Prostate gland (tissue), 2 donors: Measurements from ENCODE around the gene C1QC. TPM values are rescaled to one million over a fixed set of nuclear protein-coding genes. Genes with fewer than 3 reads are reported as not detected.

Experiments
- DNase-seq: peaks from one replicate; pipeline ENCODE4 v3.0.0-alpha.2; 2019; ENCODE audit warnings: low spot score
- H3K27ac ChIP-seq, 2 donors: fragments of 200-600 bp; sonication (generic); 2 replicates each; pipeline ENCODE4 v1.5.1; 2017 to 2019
- H3K27me3 ChIP-seq: fragments of 200-600 bp; sonication (generic); replicated peaks from 2 replicates; pipeline ENCODE4 v1.5.1; 2019; ENCODE audit not compliant: insufficient read depth
- H3K36me3 ChIP-seq, 2 donors: fragments of 200-600 bp; sonication (generic); 1 replicate in 1 of 2; 2 replicates in 1 of 2; pipeline versions ENCODE4 v1.5.1 to v1.8.1; 2017 to 2019
- H3K4me1 ChIP-seq: fragments of 200-600 bp; sonication (generic); replicated peaks from 2 replicates; pipeline ENCODE4 v1.5.1; 2019
- H3K4me3 ChIP-seq, 2 donors: fragments of 200-600 bp; sonication (generic); 2 replicates each; pipeline ENCODE4 v1.5.1; 2017 to 2019
- H3K9me3 ChIP-seq: fragments of 200-600 bp; sonication (generic); 2 replicates; pipeline ENCODE4 v1.5.1; 2017
- POLR2A ChIP-seq: fragments of 450-650 bp; IDR thresholded peaks from one replicate; pipeline ENCODE4 v1.6.1; 2016; ENCODE audit warnings: antibody characterized with exemption, mild to moderate bottlenecking
- POLR2AphosphoS5 ChIP-seq: sonication (generic); formaldehyde crosslinking; IDR thresholded peaks from one replicate; pipeline ENCODE4 v1.6.1; 2017; ENCODE audit warnings: antibody characterized with exemption
- WGBS: methylation state at CpG from one replicate; pipeline ENCODE4 v1.1.5; 2018; 5-methylcytosine and 5-hydroxymethylcytosine counted together
- intact Hi-C: fragments of 100-400 bp; cut with DNase I; formaldehyde crosslinking; loops from one replicate; pipeline ENCODE4 v1.14.2; 2022
- total RNA-seq, 2 donors: library from RNA; depleted of rRNA; stranded (reverse); fragments of >200 nt; gene quantifications; one replicate each; pipeline ENCODE4 v1.1.0, GENCODE V29; 2016
- TF ChIP-seq, protein P1 (sequence below), 4 experiments: fragments of 200-600 bp in 2 of 4; fragments of 450-650 bp in 2 of 4; sonication (generic) in 2 of 4; IDR thresholded peaks; 1 replicate in 3 of 4; 2 replicates in 1 of 4; pipeline ENCODE4 v1.5.1; 2016 to 2019; ENCODE audit warnings: antibody characterized with exemption in 4 of 4, mild to moderate bottlenecking in 2 of 4, moderate library complexity in 2 of 4

Gene C1QC
- total RNA-seq, 2 donors from 2014 or later = 54.8 to 76.9 TPM

DNA sequence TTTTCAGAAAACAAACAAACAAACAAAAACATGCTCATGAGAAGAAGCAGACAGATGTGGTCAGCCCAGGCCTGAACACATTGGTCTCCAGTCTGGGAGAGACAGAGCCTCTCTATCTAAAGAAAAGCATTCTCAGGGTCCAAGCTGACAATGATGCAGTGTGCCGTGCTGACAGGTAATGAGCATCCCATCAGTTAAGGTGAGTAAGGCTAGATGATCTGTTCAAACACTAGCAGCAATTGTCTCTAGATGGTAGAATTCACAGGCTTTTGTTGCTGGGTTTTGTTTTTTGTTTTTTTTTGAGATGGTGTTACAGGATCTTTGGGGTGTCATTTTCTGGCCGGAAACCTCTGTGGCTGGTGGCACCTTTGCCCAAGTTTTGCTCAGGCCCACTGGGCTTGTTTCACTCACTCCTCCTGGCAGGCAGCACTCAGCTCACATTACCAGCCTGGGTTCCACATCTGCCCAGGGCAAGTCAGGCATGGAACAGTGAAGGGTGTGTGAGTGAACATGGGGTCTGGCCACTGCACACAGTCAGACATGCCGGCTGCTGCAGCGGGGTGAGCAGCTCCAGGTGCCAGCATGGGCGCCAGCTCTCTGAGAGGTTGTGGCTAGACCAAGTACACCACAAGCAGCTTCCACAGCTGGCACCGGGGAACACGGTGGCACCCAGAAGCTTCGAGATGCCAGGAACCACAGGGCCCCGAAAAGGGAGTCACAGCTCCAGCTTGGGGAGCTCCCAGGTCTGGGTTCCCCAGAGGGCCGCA lies 9.6 kb upstream of the C1QC start:
- intact Hi-C loops = no loop called here
- no peaks in the 10 kb centered on the region for H3K27me3 ChIP-seq
- TF ChIP-seq POLR2AphosphoS5 = no peak
- no peaks in the 10 kb centered on the region for H3K36me3 ChIP-seq
- H3K27ac ChIP-seq = no peak overlapping the region
- H3K9me3 ChIP-seq = no peaks in the 10 kb centered on the region
- 83% methylated on average over 10 of the region's 10 CpGs for WGBS
- no peak overlapping the region for H3K4me3 ChIP-seq
- no peaks in the 10 kb centered on the region for H3K4me1 ChIP-seq
- no peak for DNase-seq

DNA sequence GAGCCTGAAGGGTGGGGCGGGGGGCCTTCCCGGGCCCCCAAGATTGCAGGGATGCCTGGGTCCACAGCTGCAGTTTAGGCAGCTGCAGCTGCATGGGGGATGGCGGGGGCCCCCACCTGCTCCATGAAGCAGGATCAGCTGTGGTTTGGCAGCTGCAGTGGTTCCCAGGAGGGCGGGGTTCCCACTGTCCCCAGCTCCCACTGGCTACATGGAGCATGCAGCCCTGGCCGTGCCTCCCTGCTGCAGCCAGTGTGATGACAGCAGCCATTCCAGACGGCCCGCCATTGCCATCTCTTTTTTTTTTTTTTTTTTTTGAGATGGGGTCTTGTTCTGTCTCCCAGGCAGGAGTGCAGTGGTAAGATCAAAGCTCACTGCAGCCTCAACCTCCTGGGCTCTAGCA lies 8.0 kb upstream of the C1QC start:
- no peak for DNase-seq
- Histone ChIP-seq H3K27ac (no peak overlapping the region), H3K4me1 (no peaks in the 10 kb centered on the region), H3K4me3 (no peak overlapping the region), H3K36me3 (no peaks in the 10 kb centered on the region), H3K27me3 (no peaks in the 10 kb centered on the region), H3K9me3 (no peaks in the 10 kb centered on the region)
- 56% methylated on average over 6 of the region's 7 CpGs for WGBS
- no peak for TF ChIP-seq POLR2AphosphoS5
- TF ChIP-seq, protein P1, sequence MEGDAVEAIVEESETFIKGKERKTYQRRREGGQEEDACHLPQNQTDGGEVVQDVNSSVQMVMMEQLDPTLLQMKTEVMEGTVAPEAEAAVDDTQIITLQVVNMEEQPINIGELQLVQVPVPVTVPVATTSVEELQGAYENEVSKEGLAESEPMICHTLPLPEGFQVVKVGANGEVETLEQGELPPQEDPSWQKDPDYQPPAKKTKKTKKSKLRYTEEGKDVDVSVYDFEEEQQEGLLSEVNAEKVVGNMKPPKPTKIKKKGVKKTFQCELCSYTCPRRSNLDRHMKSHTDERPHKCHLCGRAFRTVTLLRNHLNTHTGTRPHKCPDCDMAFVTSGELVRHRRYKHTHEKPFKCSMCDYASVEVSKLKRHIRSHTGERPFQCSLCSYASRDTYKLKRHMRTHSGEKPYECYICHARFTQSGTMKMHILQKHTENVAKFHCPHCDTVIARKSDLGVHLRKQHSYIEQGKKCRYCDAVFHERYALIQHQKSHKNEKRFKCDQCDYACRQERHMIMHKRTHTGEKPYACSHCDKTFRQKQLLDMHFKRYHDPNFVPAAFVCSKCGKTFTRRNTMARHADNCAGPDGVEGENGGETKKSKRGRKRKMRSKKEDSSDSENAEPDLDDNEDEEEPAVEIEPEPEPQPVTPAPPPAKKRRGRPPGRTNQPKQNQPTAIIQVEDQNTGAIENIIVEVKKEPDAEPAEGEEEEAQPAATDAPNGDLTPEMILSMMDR (IDR thresholded peaks at IDR 0.05) = no peak
- no peak for TF ChIP-seq POLR2A
- intact Hi-C loops = no loop called here

DNA sequence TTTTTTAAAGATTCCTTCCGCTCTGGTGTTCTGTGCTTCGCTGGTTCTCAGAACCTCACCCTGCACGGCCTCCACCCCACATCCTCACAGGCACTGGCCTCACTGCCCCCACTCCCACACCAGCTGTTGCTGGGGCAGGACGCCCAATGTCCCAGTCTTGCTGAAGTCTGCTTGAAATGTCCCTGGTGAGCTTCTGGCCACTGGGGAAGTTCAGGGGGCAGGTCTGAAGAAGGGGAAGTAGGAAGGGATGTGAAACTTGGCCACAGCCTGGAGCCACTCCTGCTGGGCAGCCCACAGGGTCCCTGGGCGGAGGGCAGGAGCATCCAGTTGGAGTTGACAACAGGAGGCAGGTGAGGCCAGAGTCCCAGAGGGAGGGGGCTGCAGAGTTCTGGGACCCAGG lies 7.1 kb upstream of the C1QC start, which contains the start of gene C1QA:
TSS of gene C1QA (plus strand) at position 276 of the 400 bp plus-strand sequence. CDS start 989 bp downstream, outside the sequence.
- intact Hi-C loops = no loop called here
- no peaks in the 10 kb centered on the region for H3K36me3 ChIP-seq
- no peak within 1 kb of the TSS for H3K27ac ChIP-seq
- no peaks in the 10 kb centered on the region for H3K4me1 ChIP-seq
- no peak within 1 kb of the TSS for H3K4me3 ChIP-seq
- WGBS = 55% methylated on average over 5 of the region's 5 CpGs
- TF ChIP-seq, protein P1 (IDR thresholded peaks at IDR 0.05) = no peak
- TF ChIP-seq POLR2A = no peak
- no peak for TF ChIP-seq POLR2AphosphoS5
- no peaks in the 10 kb centered on the region for H3K9me3 ChIP-seq
- no peaks in the 10 kb centered on the region for H3K27me3 ChIP-seq
- DNase-seq = no peak

DNA sequence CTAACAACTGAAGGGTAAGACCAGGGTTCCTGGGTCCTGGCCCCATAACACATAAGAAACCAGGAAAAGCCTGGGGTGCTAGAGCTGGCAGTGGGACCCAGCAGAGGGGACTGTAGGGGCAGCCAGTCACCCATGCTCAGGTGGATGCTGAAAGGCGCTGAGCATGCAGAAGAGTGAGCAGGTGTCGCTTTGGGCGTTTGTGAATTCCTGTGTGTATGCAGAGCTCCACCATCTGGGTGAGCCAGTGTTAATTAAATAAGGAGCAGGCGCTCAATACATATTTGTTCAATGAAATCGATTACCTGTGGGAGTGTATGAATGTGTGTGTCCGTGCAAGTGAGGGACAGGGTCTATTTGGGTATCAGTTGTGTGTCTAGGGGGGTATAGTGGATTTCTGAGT lies 6.5 kb upstream of the C1QC start:
- Histone ChIP-seq H3K36me3 (no peaks in the 10 kb centered on the region), H3K27me3 (no peaks in the 10 kb centered on the region), H3K9me3 (no peaks in the 10 kb centered on the region), H3K4me3 (no peak overlapping the region), H3K27ac (no peak overlapping the region), H3K4me1 (no peaks in the 10 kb centered on the region)
- intact Hi-C loops = no loop called here
- DNase-seq = no peak
- TF ChIP-seq POLR2A (no peak), POLR2AphosphoS5 (no peak)
- TF ChIP-seq, protein P1 (IDR thresholded peaks at IDR 0.05) = no peak
- 68% methylated on average over 6 of the region's 6 CpGs for WGBS

DNA sequence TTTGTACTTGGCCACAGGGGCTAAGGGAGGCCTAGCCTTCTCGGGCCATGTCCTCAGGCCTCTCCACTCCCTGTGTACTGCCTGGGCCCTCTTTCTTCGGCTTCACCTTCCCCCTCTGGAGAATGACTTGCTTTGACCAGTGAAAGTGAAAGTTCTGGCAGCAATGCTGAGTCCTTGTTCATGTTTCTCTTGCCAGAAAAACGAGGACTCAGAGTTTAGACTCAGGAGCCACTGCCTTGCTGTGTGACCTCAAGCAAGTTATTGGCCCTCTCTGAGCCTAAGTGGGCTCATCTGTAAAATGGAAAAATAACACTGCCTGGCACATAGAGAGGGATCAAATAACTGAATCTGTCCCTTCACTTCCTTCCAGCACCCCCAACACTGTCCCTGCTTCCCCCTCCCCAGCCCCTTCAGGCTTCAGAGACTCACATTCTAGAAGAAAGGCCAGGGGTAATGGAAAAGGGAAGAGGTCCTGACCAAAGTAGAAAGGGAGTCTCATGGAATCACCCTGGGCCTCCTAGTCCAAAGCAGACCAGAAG lies 5.5 kb upstream of the C1QC start:
- H3K27me3 ChIP-seq = no peaks in the 10 kb centered on the region
- H3K27ac ChIP-seq = no peak overlapping the region
- H3K36me3 ChIP-seq = no peaks in the 10 kb centered on the region
- H3K9me3 ChIP-seq = no peaks in the 10 kb centered on the region
- no peaks in the 10 kb centered on the region for H3K4me1 ChIP-seq
- no peak for DNase-seq
- H3K4me3 ChIP-seq = no peak overlapping the region
- 55% methylated on average over 3 of the region's 3 CpGs for WGBS
- no peak for TF ChIP-seq POLR2AphosphoS5
- TF ChIP-seq, protein P1 (IDR thresholded peaks at IDR 0.05) = no peak
- TF ChIP-seq POLR2A = no peak
- intact Hi-C loops = no loop called here
